ENCODE measurements around the gene NRXN3. TPM values are rescaled to one million over a fixed set of nuclear protein-coding genes. Genes with fewer than 3 reads are reported as not detected.

NRXN3 gene
- total RNA-seq, 1 experiment from 2014 or later = not detected

GRCh38 chr14:78131616-78132015 is 38.6 kb upstream of the NRXN3 start:
- no peaks in the 10 kb centered on the region for H3K79me2 ChIP-seq (ENCODE audit: low read depth)
- DNase-seq = no peak
- ChIA-PET POLR2A (ENCODE audit: unreplicated experiment) (no interaction called here), CTCF (no interaction called here)
- H3K27ac ChIP-seq = no peak overlapping the region
- no TSS peak for BruUV-seq (replicated peaks)
- no peak overlapping the region for H2AFZ ChIP-seq
- no peak overlapping the region for H3K4me2 ChIP-seq
- no peaks in the 10 kb centered on the region for H3K9me3 ChIP-seq (ENCODE audit: insufficient read depth, low read depth)
- TF ChIP-seq, protein P1, sequence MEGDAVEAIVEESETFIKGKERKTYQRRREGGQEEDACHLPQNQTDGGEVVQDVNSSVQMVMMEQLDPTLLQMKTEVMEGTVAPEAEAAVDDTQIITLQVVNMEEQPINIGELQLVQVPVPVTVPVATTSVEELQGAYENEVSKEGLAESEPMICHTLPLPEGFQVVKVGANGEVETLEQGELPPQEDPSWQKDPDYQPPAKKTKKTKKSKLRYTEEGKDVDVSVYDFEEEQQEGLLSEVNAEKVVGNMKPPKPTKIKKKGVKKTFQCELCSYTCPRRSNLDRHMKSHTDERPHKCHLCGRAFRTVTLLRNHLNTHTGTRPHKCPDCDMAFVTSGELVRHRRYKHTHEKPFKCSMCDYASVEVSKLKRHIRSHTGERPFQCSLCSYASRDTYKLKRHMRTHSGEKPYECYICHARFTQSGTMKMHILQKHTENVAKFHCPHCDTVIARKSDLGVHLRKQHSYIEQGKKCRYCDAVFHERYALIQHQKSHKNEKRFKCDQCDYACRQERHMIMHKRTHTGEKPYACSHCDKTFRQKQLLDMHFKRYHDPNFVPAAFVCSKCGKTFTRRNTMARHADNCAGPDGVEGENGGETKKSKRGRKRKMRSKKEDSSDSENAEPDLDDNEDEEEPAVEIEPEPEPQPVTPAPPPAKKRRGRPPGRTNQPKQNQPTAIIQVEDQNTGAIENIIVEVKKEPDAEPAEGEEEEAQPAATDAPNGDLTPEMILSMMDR (conservative IDR thresholded peaks at IDR 0.05) = no peak
- TF ChIP-seq EZH2 (IDR thresholded peaks at IDR 0.05; ENCODE audit: low read depth) = no peak
- H3K4me3 ChIP-seq = no peak overlapping the region
- no peaks in the 10 kb centered on the region for H3K4me1 ChIP-seq (replicated peaks; ENCODE audit: insufficient read depth)
- H4K20me1 ChIP-seq (ENCODE audit: insufficient read depth) = no peaks in the 10 kb centered on the region
- H3K9me2 ChIP-seq (ENCODE audit: insufficient read depth) = no peaks in the 10 kb centered on the region
- H3K36me3 ChIP-seq (ENCODE audit: low read depth) = no peaks in the 10 kb centered on the region
- intact Hi-C loops (cut with micrococcal nuclease; ENCODE audit: unreplicated experiment) = no loop called here
- H3F3A ChIP-seq (ENCODE audit: insufficient read depth, low read depth) = no peaks in the 10 kb centered on the region
- H3K27me3 ChIP-seq (ENCODE audit: insufficient read depth, low read depth) = peaks cover 18% of the 10 kb centered on the region

- no peaks in the 10 kb centered on the region for H3K36me3 ChIP-seq (ENCODE audit: low read depth)
- H3K4me2 ChIP-seq = no peak overlapping the region
- POLR2A ChIA-PET (ENCODE audit: unreplicated experiment) = no interaction called here
Measured at GRCh38 chr14:78135450-78135891, 34.7 kb upstream of the NRXN3 start.

DNA sequence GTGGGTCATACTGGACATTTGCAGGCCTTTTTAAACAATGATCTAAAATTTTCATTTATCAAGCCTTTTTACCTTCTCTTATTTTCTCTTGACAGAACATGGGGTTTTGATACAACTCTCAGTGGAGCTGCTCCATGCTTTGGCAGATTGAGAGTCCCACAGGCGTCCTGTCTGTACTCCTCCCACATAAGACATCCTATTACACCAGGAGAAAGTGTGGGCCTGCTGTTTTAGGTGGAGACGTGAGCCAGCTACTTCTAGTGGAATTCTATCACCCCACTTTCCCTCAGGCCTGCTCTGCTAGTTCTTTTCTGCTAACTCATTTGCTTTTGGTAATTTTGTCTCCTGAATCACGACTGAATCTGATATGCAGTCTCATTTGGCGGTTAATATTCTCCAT is 33.5 kb upstream of the NRXN3 start:
- BruUV-seq (replicated peaks) = no TSS peak
- H3K4me3 ChIP-seq = no peak overlapping the region
- no peaks in the 10 kb centered on the region for H4K20me1 ChIP-seq (ENCODE audit: insufficient read depth)
- ChIA-PET CTCF (no interaction called here), POLR2A (ENCODE audit: unreplicated experiment) (no interaction called here)
- no peak overlapping the region for H3K27ac ChIP-seq
- H3K79me2 ChIP-seq (ENCODE audit: low read depth) = no peaks in the 10 kb centered on the region
- no peak for DNase-seq
- H3K36me3 ChIP-seq (ENCODE audit: low read depth) = no peaks in the 10 kb centered on the region
- H3K4me1 ChIP-seq (replicated peaks; ENCODE audit: insufficient read depth) = no peaks in the 10 kb centered on the region
- H3K9me2 ChIP-seq (ENCODE audit: insufficient read depth) = no peaks in the 10 kb centered on the region
- no peak overlapping the region for H3K4me2 ChIP-seq
- H2AFZ ChIP-seq = no peak overlapping the region
- TF ChIP-seq, protein P1 (conservative IDR thresholded peaks at IDR 0.05) = no peak
- no peak for TF ChIP-seq EZH2 (IDR thresholded peaks at IDR 0.05; ENCODE audit: low read depth)
- intact Hi-C loops (cut with micrococcal nuclease; ENCODE audit: unreplicated experiment) = no loop called here
- H3K27me3 ChIP-seq (ENCODE audit: insufficient read depth, low read depth) = peaks cover 8% of the 10 kb centered on the region; the same call in 1 of the 2 replicates
- no peaks in the 10 kb centered on the region for H3F3A ChIP-seq (ENCODE audit: insufficient read depth, low read depth)
- H3K9me3 ChIP-seq (ENCODE audit: insufficient read depth, low read depth) = no peaks in the 10 kb centered on the region

More at GRCh38 chr14:78135450-78135891, 34.7 kb upstream of the NRXN3 start:
- TF ChIP-seq, protein P1 (conservative IDR thresholded peaks at IDR 0.05) = no peak
- no peak for TF ChIP-seq EZH2 (IDR thresholded peaks at IDR 0.05; ENCODE audit: low read depth)
- Histone ChIP-seq H3K9me2 (ENCODE audit: insufficient read depth) (no peaks in the 10 kb centered on the region), H3K79me2 (ENCODE audit: low read depth) (no peaks in the 10 kb centered on the region), H3F3A (ENCODE audit: insufficient read depth, low read depth) (no peaks in the 10 kb centered on the region), H3K27ac (no peak overlapping the region), H3K27me3 (ENCODE audit: insufficient read depth, low read depth) (peaks cover 11% of the 10 kb centered on the region; the same call in 1 of the 2 replicates), H3K4me3 (no peak overlapping the region), H4K20me1 (ENCODE audit: insufficient read depth) (no peaks in the 10 kb centered on the region), H3K9me3 (ENCODE audit: insufficient read depth, low read depth) (no peaks in the 10 kb centered on the region), H2AFZ (no peak overlapping the region), H3K4me1 (replicated peaks; ENCODE audit: insufficient read depth) (no peaks in the 10 kb centered on the region)
- BruUV-seq (replicated peaks) = no TSS peak
- intact Hi-C loops (cut with micrococcal nuclease; ENCODE audit: unreplicated experiment) = no loop called here
- CTCF ChIA-PET = interaction anchor here (0.7 kb wide), 1 partner anchor 1036 kb away, joined by 11 read pairs; no protein-coding TSS in a partner anchor
- DNase-seq = peak in 1 of 2 experiments; percentile 15

All from PC-9 (cell line).